ENCODE measurements around the gene LGI2. TPM values are rescaled to one million over a fixed set of nuclear protein-coding genes. Genes with fewer than 3 reads are reported as not detected.

Gene LGI2
- total RNA-seq, 1 donor from 2014 or later: 4.3 TPM

DNA sequence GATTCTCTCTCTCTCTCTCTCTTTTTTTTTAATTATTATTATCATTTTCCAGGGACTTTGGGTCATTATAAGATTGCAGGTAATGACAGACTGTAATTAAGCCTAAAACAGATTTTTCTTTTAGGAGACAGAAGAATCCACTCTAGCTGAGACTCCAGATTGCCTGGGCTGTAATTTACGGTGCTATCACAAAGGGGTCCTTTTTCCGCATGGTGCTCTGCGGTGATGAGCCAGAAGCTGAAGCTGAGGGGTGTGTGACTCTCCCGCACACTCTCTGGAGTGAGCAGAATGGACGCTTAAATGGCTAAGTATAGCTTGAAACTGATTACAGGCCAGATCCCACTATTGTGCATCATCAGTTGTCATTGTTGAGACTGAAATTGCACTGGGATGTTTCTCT, 50.0 kb downstream of the LGI2 start:
- Mint-ChIP-seq H3K9me3 (no peaks in the 10 kb centered on the region), H3K27me3 (ENCODE audit: low read depth) (peaks cover 21% of the 10 kb centered on the region), H3K4me1 (peaks cover 9% of the 10 kb centered on the region), H3K36me3 (ENCODE audit: low read depth) (no peaks in the 10 kb centered on the region), H3K27ac (ENCODE audit: unreplicated experiment) (no peak overlapping the region), H3K4me3 (no peak overlapping the region)
- DNase-seq (ENCODE audit: low read depth, low spot score): no peak
- TF ChIP-seq, protein P1, sequence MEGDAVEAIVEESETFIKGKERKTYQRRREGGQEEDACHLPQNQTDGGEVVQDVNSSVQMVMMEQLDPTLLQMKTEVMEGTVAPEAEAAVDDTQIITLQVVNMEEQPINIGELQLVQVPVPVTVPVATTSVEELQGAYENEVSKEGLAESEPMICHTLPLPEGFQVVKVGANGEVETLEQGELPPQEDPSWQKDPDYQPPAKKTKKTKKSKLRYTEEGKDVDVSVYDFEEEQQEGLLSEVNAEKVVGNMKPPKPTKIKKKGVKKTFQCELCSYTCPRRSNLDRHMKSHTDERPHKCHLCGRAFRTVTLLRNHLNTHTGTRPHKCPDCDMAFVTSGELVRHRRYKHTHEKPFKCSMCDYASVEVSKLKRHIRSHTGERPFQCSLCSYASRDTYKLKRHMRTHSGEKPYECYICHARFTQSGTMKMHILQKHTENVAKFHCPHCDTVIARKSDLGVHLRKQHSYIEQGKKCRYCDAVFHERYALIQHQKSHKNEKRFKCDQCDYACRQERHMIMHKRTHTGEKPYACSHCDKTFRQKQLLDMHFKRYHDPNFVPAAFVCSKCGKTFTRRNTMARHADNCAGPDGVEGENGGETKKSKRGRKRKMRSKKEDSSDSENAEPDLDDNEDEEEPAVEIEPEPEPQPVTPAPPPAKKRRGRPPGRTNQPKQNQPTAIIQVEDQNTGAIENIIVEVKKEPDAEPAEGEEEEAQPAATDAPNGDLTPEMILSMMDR (conservative IDR thresholded peaks at IDR 0.05): no peak

DNA sequence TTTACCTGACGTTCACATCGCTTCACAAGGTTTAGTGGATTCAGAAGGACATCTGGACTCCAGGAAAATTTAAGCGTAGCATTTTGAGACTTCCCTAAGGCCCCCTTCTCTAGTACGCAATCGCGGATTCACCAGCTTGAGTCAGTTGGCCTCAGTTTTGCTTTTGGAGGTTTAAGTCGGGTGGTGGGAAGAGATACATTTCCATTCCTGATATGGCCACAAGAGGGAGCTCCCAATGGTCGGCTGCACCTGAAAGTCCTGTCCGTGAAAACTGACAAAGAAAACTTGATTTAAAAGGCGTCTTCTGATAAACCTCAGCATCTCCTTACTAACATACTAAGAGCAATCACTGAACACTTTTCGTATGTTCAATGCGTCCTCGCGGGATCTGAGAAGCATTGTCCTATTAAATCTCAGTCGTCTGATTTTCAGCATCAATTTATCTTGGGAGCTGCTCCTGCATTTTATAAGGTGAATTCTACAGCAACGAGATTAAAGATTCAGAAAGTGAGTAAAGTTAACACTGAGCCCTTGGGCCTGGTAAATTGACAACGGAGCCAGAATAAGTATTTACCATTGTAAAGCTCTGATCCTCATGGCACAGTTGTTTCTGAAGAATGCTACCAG, 50.6 kb downstream of the LGI2 start:
- Mint-ChIP-seq H3K36me3 (ENCODE audit: low read depth) (no peaks in the 10 kb centered on the region), H3K9me3 (no peaks in the 10 kb centered on the region), H3K27me3 (ENCODE audit: low read depth) (peaks cover 21% of the 10 kb centered on the region), H3K27ac (ENCODE audit: unreplicated experiment) (peak overlapping the region; percentile 45), H3K4me1 (peaks cover 9% of the 10 kb centered on the region), H3K4me3 (peak overlapping the region; percentile 8)
- peak; percentile 61 for DNase-seq (ENCODE audit: low read depth, low spot score)
- TF ChIP-seq, protein P1 (conservative IDR thresholded peaks at IDR 0.05): peak; percentile 95

DNA sequence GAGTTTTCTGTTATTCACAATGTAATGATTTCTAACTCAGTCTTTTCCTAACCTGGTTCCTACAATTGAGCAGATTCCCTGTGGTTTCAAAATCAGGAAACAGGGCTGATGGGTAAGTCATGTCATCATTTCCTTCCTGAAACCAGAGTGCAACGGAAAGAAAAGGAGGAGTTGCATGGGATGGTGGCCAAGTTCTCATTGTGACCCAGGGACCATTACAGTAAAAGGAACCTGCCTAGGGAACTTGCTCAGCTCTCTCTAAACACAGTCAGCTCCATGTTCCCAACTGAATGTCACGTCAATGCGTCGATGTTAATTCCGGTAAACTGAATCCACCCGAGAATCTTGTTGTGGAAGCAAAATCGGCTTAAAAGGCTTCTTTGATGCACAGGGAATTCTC, 51.2 kb downstream of the LGI2 start:
- peaks cover 9% of the 10 kb centered on the region for H3K4me1 Mint-ChIP-seq
- no peak overlapping the region for H3K4me3 Mint-ChIP-seq
- H3K9me3 Mint-ChIP-seq: no peaks in the 10 kb centered on the region
- H3K36me3 Mint-ChIP-seq (ENCODE audit: low read depth): no peaks in the 10 kb centered on the region
- peaks cover 21% of the 10 kb centered on the region for H3K27me3 Mint-ChIP-seq (ENCODE audit: low read depth)
- no peak overlapping the region for H3K27ac Mint-ChIP-seq (ENCODE audit: unreplicated experiment)
- TF ChIP-seq, protein P1 (conservative IDR thresholded peaks at IDR 0.05): no peak
- no peak for DNase-seq (ENCODE audit: low read depth, low spot score)

DNA sequence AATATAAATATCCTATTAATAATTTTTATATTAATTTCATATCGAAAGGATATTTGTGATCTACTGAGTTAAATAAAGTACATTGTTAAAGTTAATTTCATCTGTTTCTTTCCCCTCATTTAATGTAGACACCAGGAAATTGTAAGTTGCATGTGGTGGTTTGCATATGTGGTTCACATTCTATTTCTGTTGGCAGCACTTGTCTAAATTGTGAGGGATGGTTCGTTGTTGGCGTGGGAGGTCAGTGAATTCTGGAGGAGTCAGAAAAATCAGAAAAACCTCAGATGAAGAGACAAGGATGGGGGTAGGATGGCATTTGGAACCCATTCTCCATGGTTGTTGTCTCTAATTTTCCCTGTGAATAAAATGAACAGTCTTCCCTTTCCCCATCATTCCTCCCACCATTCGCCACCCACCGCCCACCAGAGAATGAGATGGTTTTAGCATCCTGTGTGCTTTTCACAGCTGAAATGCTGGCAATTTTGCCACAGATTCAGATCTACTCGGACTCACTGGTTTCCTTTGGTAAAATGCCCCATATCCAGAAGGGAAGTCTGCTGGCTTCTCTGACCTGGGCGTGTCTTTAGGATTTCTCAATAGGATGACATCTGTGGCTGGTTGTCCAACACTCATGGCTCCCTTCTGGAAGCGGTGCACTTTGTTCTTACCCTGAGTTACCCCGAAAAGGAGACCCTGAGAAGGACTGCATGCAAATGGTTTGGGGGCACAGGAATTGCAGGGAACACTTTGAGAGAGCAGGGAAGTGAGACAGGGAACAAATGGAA, 52.3 kb downstream of the LGI2 start:
- Mint-ChIP-seq H3K9me3 (no peaks in the 10 kb centered on the region), H3K27ac (ENCODE audit: unreplicated experiment) (no peak overlapping the region), H3K4me1 (peaks cover 13% of the 10 kb centered on the region), H3K36me3 (ENCODE audit: low read depth) (no peaks in the 10 kb centered on the region), H3K4me3 (no peak overlapping the region), H3K27me3 (ENCODE audit: low read depth) (peaks cover 21% of the 10 kb centered on the region)
- DNase-seq (ENCODE audit: low read depth, low spot score): no peak
- TF ChIP-seq, protein P1 (conservative IDR thresholded peaks at IDR 0.05): no peak

DNA sequence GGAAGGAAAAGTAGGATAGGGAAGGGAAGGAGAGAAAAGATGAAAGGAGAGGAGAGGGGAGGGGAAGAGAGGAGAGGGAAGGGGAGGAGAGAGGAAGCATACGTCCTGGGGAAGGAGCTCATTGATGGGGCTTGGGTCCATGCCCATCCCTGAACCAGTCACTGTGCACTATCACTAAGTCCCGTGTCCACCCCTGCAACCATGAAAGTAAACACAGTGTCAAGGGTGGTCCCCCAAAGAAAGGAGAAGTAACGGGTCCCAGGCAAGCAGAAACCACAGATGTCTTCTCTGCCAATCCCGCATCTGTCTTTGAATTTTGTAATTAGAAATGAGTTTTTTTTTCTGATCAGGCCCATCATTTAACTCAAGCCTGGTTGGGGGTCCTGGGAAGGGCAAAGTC, 55.2 kb downstream of the LGI2 start:
- TF ChIP-seq, protein P1 (conservative IDR thresholded peaks at IDR 0.05): no peak
- Mint-ChIP-seq H3K27me3 (ENCODE audit: low read depth) (peaks cover 21% of the 10 kb centered on the region), H3K9me3 (no peaks in the 10 kb centered on the region), H3K4me3 (no peak overlapping the region), H3K27ac (ENCODE audit: unreplicated experiment) (no peak overlapping the region), H3K36me3 (ENCODE audit: low read depth) (no peaks in the 10 kb centered on the region), H3K4me1 (peaks cover 14% of the 10 kb centered on the region)
- DNase-seq (ENCODE audit: low read depth, low spot score): no peak

Measured in neural crest cell (in vitro differentiated cells).